A673 (cell line): ENCODE measurements around the gene HIKESHI.

Experiments used
- EZH2 ChIP-seq: fragments of 200-600 bp; sonication (generic); IDR thresholded peaks from 2 replicates; pipeline ENCODE4 v1.6.1; 2017; ENCODE audit warnings: borderline replicate concordance, low read depth, mild to moderate bottlenecking, mixed read lengths, antibody characterized with exemption, low read length; ENCODE audit not compliant: poor library complexity, severe bottlenecking
- TF ChIP-seq, protein P1 (sequence below): fragments of 300-800, 200-600 bp; sonication (generic); conservative IDR thresholded peaks from 2 replicates; pipeline ENCODE4 v1.5.1; 2017; ENCODE audit warnings: low read depth, mild to moderate bottlenecking, antibody characterized with exemption, low read length, moderate library complexity, mixed read lengths

DNA sequence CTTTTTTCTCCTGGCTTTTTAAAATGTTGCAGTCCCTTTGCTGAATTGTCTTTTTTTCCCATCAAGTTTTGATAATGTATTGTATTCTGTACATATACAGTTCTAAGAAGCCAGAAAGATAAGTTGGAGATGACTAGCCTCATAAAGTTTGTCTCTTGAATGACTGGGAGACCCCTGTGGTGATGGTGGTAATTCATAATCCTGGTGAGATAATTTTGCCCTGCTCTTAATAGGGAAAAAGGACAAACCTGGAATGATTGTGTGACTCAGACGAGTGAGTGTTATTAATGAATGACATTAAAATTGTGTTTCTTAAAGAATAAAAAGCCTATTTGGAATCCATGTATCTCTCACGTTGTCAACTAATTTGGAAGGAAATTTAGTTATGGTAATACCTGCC lies 1.2 kb downstream of the HIKESHI start:
- TF ChIP-seq, protein P1, sequence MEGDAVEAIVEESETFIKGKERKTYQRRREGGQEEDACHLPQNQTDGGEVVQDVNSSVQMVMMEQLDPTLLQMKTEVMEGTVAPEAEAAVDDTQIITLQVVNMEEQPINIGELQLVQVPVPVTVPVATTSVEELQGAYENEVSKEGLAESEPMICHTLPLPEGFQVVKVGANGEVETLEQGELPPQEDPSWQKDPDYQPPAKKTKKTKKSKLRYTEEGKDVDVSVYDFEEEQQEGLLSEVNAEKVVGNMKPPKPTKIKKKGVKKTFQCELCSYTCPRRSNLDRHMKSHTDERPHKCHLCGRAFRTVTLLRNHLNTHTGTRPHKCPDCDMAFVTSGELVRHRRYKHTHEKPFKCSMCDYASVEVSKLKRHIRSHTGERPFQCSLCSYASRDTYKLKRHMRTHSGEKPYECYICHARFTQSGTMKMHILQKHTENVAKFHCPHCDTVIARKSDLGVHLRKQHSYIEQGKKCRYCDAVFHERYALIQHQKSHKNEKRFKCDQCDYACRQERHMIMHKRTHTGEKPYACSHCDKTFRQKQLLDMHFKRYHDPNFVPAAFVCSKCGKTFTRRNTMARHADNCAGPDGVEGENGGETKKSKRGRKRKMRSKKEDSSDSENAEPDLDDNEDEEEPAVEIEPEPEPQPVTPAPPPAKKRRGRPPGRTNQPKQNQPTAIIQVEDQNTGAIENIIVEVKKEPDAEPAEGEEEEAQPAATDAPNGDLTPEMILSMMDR, result no peak
- no peak for TF ChIP-seq EZH2
